Prostate gland (tissue), 2 donors: ENCODE measurements around the gene TAB2. TPM values are rescaled to one million over a fixed set of nuclear protein-coding genes. Genes with fewer than 3 reads are reported as not detected.
"Not testable (repeated sequence)": the region's sequence is repeated elsewhere in the genome, so short reads cannot be mapped to it uniquely, and the experiment has no call there.

ENCODE experiments used
- DNase-seq: peaks from one replicate; pipeline ENCODE4 v3.0.0-alpha.2; 2019; ENCODE audit warnings: low spot score
- H3K27ac ChIP-seq, 2 donors: fragments of 200-600 bp; sonication (generic); 2 replicates each; pipeline ENCODE4 v1.5.1; 2017 to 2019
- H3K27me3 ChIP-seq: fragments of 200-600 bp; sonication (generic); replicated peaks from 2 replicates; pipeline ENCODE4 v1.5.1; 2019; ENCODE audit not compliant: insufficient read depth
- H3K36me3 ChIP-seq, 2 donors: fragments of 200-600 bp; sonication (generic); 1 replicate in 1 of 2; 2 replicates in 1 of 2; pipeline versions ENCODE4 v1.5.1 to v1.8.1; 2017 to 2019
- H3K4me1 ChIP-seq: fragments of 200-600 bp; sonication (generic); replicated peaks from 2 replicates; pipeline ENCODE4 v1.5.1; 2019
- H3K4me3 ChIP-seq, 2 donors: fragments of 200-600 bp; sonication (generic); 2 replicates each; pipeline ENCODE4 v1.5.1; 2017 to 2019
- H3K9me3 ChIP-seq: fragments of 200-600 bp; sonication (generic); 2 replicates; pipeline ENCODE4 v1.5.1; 2017
- POLR2A ChIP-seq: fragments of 450-650 bp; IDR thresholded peaks from one replicate; pipeline ENCODE4 v1.6.1; 2016; ENCODE audit warnings: antibody characterized with exemption, mild to moderate bottlenecking
- POLR2AphosphoS5 ChIP-seq: sonication (generic); formaldehyde crosslinking; IDR thresholded peaks from one replicate; pipeline ENCODE4 v1.6.1; 2017; ENCODE audit warnings: antibody characterized with exemption
- WGBS: methylation state at CpG from one replicate; pipeline ENCODE4 v1.1.5; 2018; 5-methylcytosine and 5-hydroxymethylcytosine counted together
- intact Hi-C: fragments of 100-400 bp; cut with DNase I; formaldehyde crosslinking; loops from one replicate; pipeline ENCODE4 v1.14.2; 2022
- total RNA-seq, 2 donors: library from RNA; depleted of rRNA; stranded (reverse); fragments of >200 nt; gene quantifications; one replicate each; pipeline ENCODE4 v1.1.0, GENCODE V29; 2016
- TF ChIP-seq, protein P1 (sequence below), 4 experiments: fragments of 200-600 bp in 2 of 4; fragments of 450-650 bp in 2 of 4; sonication (generic) in 2 of 4; IDR thresholded peaks; 1 replicate in 3 of 4; 2 replicates in 1 of 4; pipeline ENCODE4 v1.5.1; 2016 to 2019; ENCODE audit warnings: antibody characterized with exemption in 4 of 4, mild to moderate bottlenecking in 2 of 4, moderate library complexity in 2 of 4

Gene TAB2
- total RNA-seq, 2 donors from 2014 or later: 58.8 to 66.3 TPM

DNA sequence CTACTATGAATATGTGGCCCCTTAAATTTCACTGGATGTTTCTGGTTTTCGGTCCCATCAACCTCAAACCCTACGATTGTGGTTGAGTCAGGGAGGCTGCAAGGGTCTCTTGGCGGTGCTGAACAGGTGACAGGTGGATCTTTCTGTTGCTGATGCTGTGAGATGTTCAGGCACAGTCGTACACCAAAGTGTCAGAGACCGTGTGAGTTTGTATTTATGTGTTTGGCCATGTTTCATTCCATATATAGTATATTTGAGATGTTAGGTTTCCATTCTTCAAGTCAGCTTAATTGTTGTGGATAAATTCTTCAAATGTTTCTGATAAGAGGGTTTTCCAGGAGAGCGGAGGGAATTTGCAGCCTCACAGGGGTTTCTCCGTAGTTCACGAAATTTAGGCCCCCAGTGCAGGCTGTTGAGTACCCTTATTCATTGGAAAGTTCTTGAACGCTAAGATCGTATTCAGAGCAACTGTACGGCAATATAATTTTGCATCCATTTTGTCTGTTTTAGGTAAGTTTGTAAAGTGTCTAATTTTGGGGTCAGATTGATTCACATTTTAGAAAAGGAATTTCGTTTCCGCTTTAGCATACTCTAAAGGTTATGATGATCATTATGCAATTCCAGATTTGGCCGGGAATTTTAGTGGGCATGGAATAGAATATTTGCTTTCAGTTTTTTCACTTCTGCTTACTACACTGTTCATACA is 1.2 kb downstream of the TAB2 start:
- intact Hi-C loops: loop anchor here (5.0 to 10.0 kb wide), 2 partner anchors 114 to 234 kb away; no protein-coding TSS in a partner anchor
- peak overlapping the region; percentile 93 to 95 for H3K4me3 ChIP-seq
- 4% methylated on average over 14 of the region's 14 CpGs for WGBS
- H3K27ac ChIP-seq: peak overlapping the region; percentile 97 to 98
- no peaks in the 10 kb centered on the region for H3K27me3 ChIP-seq
- H3K9me3 ChIP-seq: no peaks in the 10 kb centered on the region
- H3K4me1 ChIP-seq: peaks cover 10% of the 10 kb centered on the region
- no peaks in the 10 kb centered on the region for H3K36me3 ChIP-seq
- TF ChIP-seq POLR2A (no peak), POLR2AphosphoS5 (no peak)
- TF ChIP-seq, protein P1, sequence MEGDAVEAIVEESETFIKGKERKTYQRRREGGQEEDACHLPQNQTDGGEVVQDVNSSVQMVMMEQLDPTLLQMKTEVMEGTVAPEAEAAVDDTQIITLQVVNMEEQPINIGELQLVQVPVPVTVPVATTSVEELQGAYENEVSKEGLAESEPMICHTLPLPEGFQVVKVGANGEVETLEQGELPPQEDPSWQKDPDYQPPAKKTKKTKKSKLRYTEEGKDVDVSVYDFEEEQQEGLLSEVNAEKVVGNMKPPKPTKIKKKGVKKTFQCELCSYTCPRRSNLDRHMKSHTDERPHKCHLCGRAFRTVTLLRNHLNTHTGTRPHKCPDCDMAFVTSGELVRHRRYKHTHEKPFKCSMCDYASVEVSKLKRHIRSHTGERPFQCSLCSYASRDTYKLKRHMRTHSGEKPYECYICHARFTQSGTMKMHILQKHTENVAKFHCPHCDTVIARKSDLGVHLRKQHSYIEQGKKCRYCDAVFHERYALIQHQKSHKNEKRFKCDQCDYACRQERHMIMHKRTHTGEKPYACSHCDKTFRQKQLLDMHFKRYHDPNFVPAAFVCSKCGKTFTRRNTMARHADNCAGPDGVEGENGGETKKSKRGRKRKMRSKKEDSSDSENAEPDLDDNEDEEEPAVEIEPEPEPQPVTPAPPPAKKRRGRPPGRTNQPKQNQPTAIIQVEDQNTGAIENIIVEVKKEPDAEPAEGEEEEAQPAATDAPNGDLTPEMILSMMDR (IDR thresholded peaks at IDR 0.05): no peak
- DNase-seq: no peak

DNA sequence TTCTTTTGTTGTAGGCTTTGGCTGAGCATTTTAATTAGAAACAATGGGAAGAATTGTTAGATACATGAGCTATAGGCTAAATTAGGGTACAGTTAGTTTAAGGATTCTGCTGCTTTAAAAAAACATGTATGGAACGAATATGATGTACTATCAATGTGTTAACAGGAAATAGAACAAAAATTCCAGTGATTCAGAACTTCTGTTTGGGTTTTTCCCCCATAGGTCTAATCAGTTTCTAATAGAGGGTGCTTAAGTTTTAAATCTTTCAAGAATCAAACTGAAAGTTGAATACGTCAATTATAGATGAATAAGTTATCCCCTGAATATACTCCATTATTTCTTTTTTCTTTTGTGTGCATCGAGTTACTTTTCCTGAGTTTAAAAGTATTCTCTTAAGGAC is 1.9 kb downstream of the TAB2 start:
- Histone ChIP-seq H3K27me3 (no peaks in the 10 kb centered on the region), H3K4me3 (peak overlapping the region; percentile 93 to 95), H3K9me3 (no peaks in the 10 kb centered on the region), H3K36me3 (no peaks in the 10 kb centered on the region), H3K4me1 (peaks cover 11% of the 10 kb centered on the region), H3K27ac (peak overlapping the region in 1 of 2 donors; percentile 97)
- intact Hi-C loops: loop anchor here (5.0 to 10.0 kb wide), 2 partner anchors 113 to 235 kb away; no protein-coding TSS in a partner anchor
- 11% methylated on average over 3 of the region's 3 CpGs for WGBS
- DNase-seq: no peak
- TF ChIP-seq POLR2AphosphoS5: no peak
- TF ChIP-seq POLR2A: no peak
- TF ChIP-seq, protein P1 (IDR thresholded peaks at IDR 0.05): no peak

DNA sequence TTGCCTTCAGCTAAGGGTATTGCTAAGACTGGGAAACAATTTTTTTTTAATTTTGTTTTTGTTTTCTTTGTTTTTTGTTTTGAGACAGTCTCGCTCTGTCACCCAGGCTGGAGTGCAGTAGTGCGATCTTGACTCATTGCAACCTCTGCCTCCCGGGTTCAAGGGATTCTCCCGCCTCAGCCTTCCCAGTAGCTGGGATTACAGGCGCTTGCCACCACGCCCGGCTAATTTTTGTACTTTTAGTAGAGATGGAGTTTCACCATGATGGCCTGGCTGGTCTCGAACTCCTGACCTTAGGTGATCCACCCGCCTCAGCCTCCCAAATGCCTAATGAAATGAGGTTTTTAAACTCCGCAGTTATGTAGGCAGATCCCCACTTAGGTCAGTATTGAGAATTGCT is 2.5 kb downstream of the TAB2 start:
- peaks cover 14% of the 10 kb centered on the region for H3K4me1 ChIP-seq
- H3K4me3 ChIP-seq, H3K36me3 ChIP-seq, H3K9me3 ChIP-seq, H3K27ac ChIP-seq, H3K27me3 ChIP-seq, intact Hi-C loops, DNase-seq: not testable (repeated sequence)
- 85% methylated on average over 10 of the region's 10 CpGs for WGBS

DNA sequence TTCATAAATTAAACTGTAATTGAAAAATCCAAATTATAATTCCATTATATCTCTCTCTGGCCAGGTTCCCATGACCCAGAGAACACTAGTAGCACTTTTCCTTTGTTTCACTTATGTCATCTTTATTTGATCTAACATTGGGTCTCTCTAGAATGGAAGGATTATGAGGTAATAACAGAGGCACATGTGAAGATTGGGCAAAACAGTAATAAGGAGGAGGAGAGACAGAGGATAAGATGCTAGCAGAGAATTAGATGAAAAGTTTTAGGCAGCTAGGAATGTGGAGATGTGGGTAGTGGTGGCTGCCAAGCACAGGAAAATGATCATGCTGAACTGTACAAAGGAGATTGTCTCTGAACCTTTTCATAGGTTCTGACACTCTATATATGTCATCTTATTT is 3.3 kb downstream of the TAB2 start:
- TF ChIP-seq, protein P1 (IDR thresholded peaks at IDR 0.05): no peak
- no peak for TF ChIP-seq POLR2A
- TF ChIP-seq POLR2AphosphoS5: no peak
- no peaks in the 10 kb centered on the region for H3K9me3 ChIP-seq
- intact Hi-C loops: no loop called here
- DNase-seq: no peak
- H3K27me3 ChIP-seq: no peaks in the 10 kb centered on the region
- no peak overlapping the region for H3K27ac ChIP-seq
- no peak overlapping the region for H3K4me3 ChIP-seq
- H3K36me3 ChIP-seq: no peaks in the 10 kb centered on the region
- peaks cover 14% of the 10 kb centered on the region for H3K4me1 ChIP-seq

DNA sequence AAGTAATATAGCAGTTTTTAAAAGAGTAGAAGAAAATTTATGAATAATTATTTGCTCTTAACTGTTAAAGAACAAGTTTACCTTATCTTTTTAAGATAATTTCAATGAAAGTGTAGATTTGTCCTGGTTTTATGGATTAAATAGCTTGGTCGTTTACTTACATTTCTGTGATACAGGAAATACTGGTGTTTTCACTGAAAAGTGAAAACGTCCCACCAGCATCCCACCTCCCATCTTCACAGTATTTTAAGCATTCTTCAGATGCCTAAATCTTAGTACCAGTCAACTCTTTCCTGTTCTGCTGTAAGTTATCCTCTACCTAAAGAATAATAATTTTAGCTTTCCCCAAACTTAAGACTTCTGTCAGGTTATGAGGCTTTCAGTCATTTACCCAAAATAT is 5.8 kb downstream of the TAB2 start:
- WGBS: 36% methylated on average over 2 of the region's 2 CpGs
- Histone ChIP-seq H3K4me1 (peaks cover 14% of the 10 kb centered on the region), H3K36me3 (no peaks in the 10 kb centered on the region), H3K4me3 (no peak overlapping the region), H3K27me3 (no peaks in the 10 kb centered on the region), H3K9me3 (no peaks in the 10 kb centered on the region), H3K27ac (peak overlapping the region; percentile 0 to 26)
- intact Hi-C loops: no loop called here
- TF ChIP-seq, protein P1 (IDR thresholded peaks at IDR 0.05): no peak
- no peak for DNase-seq
